Liver (tissue), 3 donors: ENCODE results near the gene EYA3.

Source experiments
- GABPA ChIP-seq, 2 donors: IDR thresholded peaks in 1 of 2; conservative IDR thresholded peaks in 1 of 2; 2 replicates each; pipeline ENCODE4 v1.6.1; 2016; ENCODE audit warnings: antibody characterized with exemption in 2 of 2, mild to moderate bottlenecking in 1 of 2, moderate library complexity in 1 of 2
- RAD21 ChIP-seq, 2 donors: IDR thresholded peaks; 2 replicates each; pipeline ENCODE4 v1.6.1; 2016; ENCODE audit warnings: antibody characterized with exemption in 2 of 2, mild to moderate bottlenecking in 2 of 2
- TAF1 ChIP-seq: conservative IDR thresholded peaks from 2 replicates; pipeline ENCODE4 v1.6.1; 2016; ENCODE audit warnings: antibody characterized with exemption, mild to moderate bottlenecking
- YY1 ChIP-seq: IDR thresholded peaks from 2 replicates; pipeline ENCODE4 v1.6.1; 2016; ENCODE audit warnings: antibody characterized with exemption, mild to moderate bottlenecking
- TF ChIP-seq, protein P1 (sequence below): fragments of 150-350 bp; IDR thresholded peaks from 2 replicates; pipeline ENCODE4 v1.5.1; 2017; ENCODE audit warnings: improper control_type of control experiment, low read depth, low read length; ENCODE audit not compliant: missing input control
- TF ChIP-seq, protein P2 (sequence below): IDR thresholded peaks from 2 replicates; pipeline ENCODE4 v1.6.1; 2016; ENCODE audit warnings: antibody characterized with exemption
- TF ChIP-seq, protein P3 (sequence below): IDR thresholded peaks from 2 replicates; pipeline ENCODE4 v1.6.1; 2016; ENCODE audit warnings: antibody characterized with exemption
- TF ChIP-seq, protein P4 (sequence below): IDR thresholded peaks from 2 replicates; pipeline ENCODE4 v1.6.1; 2016; ENCODE audit warnings: antibody characterized with exemption, mild to moderate bottlenecking
- donor health status: healthy.
- donor health status: healthy.

GRCh38 chr1:28096210-28097099 lies 8.0 kb upstream of the EYA3 start:
- TF ChIP-seq, protein P1, sequence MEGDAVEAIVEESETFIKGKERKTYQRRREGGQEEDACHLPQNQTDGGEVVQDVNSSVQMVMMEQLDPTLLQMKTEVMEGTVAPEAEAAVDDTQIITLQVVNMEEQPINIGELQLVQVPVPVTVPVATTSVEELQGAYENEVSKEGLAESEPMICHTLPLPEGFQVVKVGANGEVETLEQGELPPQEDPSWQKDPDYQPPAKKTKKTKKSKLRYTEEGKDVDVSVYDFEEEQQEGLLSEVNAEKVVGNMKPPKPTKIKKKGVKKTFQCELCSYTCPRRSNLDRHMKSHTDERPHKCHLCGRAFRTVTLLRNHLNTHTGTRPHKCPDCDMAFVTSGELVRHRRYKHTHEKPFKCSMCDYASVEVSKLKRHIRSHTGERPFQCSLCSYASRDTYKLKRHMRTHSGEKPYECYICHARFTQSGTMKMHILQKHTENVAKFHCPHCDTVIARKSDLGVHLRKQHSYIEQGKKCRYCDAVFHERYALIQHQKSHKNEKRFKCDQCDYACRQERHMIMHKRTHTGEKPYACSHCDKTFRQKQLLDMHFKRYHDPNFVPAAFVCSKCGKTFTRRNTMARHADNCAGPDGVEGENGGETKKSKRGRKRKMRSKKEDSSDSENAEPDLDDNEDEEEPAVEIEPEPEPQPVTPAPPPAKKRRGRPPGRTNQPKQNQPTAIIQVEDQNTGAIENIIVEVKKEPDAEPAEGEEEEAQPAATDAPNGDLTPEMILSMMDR, result no peak
- TF ChIP-seq RAD21 (IDR thresholded peaks at IDR 0.05) (no peak), TAF1 (no peak), YY1 (no peak), GABPA (IDR thresholded peaks at IDR 0.05 in 1 of 2, conservative IDR thresholded peaks at IDR 0.05 in 1 of 2) (no peak)
- TF ChIP-seq, protein P2, sequence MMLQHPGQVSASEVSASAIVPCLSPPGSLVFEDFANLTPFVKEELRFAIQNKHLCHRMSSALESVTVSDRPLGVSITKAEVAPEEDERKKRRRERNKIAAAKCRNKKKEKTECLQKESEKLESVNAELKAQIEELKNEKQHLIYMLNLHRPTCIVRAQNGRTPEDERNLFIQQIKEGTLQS, result no peak
- TF ChIP-seq, protein P3, sequence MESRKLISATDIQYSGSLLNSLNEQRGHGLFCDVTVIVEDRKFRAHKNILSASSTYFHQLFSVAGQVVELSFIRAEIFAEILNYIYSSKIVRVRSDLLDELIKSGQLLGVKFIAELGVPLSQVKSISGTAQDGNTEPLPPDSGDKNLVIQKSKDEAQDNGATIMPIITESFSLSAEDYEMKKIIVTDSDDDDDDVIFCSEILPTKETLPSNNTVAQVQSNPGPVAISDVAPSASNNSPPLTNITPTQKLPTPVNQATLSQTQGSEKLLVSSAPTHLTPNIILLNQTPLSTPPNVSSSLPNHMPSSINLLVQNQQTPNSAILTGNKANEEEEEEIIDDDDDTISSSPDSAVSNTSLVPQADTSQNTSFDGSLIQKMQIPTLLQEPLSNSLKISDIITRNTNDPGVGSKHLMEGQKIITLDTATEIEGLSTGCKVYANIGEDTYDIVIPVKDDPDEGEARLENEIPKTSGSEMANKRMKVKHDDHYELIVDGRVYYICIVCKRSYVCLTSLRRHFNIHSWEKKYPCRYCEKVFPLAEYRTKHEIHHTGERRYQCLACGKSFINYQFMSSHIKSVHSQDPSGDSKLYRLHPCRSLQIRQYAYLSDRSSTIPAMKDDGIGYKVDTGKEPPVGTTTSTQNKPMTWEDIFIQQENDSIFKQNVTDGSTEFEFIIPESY, result no peak
- TF ChIP-seq, protein P4, sequence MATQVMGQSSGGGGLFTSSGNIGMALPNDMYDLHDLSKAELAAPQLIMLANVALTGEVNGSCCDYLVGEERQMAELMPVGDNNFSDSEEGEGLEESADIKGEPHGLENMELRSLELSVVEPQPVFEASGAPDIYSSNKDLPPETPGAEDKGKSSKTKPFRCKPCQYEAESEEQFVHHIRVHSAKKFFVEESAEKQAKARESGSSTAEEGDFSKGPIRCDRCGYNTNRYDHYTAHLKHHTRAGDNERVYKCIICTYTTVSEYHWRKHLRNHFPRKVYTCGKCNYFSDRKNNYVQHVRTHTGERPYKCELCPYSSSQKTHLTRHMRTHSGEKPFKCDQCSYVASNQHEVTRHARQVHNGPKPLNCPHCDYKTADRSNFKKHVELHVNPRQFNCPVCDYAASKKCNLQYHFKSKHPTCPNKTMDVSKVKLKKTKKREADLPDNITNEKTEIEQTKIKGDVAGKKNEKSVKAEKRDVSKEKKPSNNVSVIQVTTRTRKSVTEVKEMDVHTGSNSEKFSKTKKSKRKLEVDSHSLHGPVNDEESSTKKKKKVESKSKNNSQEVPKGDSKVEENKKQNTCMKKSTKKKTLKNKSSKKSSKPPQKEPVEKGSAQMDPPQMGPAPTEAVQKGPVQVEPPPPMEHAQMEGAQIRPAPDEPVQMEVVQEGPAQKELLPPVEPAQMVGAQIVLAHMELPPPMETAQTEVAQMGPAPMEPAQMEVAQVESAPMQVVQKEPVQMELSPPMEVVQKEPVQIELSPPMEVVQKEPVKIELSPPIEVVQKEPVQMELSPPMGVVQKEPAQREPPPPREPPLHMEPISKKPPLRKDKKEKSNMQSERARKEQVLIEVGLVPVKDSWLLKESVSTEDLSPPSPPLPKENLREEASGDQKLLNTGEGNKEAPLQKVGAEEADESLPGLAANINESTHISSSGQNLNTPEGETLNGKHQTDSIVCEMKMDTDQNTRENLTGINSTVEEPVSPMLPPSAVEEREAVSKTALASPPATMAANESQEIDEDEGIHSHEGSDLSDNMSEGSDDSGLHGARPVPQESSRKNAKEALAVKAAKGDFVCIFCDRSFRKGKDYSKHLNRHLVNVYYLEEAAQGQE, result no peak
